ENCODE results near the gene DNAH2. TPM values are rescaled to one million over a fixed set of nuclear protein-coding genes. Genes with fewer than 3 reads are reported as not detected.

The DNAH2 gene
- total RNA-seq, 1 donor from 2014 or later: 0.05 TPM

DNA sequence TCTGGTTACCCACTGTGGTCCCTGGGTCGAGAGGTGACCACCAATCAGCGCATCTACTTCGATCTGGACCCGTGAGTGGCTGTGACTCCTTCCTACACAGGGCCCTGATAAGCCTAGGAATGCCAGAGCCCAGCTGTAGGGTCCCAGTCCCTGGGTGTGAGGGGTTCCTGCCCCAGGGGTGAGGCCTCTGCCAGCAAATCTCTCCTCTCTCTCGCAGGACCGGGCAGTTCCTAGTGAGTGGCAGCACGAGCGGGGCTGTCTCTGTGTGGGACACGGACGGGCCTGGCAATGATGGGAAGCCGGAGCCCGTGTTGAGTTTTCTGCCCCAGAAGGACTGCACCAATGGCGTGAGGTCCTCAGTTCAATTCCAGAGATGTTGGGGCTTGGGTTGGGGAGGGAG, 14.8 kb upstream of the DNAH2 start:
- intact Hi-C loops (cut with micrococcal nuclease): no loop called here
- ATAC-seq (no peak), DNase-seq (no peak)

DNA sequence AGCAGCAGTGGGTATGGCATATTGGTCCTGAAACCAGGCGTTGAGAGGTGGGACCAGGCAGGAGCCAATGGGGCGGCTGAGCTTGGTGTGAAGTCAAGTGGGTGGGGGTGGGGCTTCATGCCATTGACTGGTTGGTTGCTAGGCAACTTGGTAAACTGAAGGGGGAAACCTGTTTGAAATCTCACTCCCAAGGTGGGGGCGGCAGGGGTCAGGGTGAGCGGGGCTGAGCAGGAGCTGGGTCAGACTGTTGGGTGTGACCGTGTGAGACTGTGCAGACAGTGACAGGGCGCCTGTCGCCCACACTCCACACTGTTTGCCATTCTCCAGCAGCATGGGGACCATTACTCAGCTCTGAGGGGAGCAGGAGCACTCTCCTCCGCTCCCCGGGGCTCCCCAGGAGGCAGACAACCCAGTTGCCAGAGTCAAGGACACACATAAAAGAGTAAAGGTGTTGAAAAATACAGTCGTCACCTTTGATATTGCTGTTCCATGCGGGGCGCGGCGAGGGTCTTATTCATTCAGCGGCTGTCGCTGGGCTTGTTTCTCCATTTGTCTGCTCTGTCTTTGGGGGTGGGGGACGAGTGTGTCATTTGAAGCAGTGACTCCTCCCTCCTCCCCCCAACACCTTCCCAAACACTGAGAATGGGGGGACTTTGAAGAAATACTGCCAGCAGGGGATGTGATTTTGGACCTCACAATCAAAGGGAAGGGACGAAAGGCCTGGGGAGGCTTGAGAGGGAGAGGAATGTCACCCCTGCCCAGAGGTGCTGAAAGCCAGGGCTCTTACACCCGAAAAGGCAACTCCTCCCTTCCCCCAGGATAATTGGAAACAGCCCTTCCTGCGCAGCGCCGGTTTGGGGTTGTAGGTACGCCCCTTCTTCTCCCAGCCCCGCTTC, 13.7 kb upstream of the DNAH2 start:
- DNase-seq (no peak), ATAC-seq (peak; percentile 70)
- intact Hi-C loops (cut with micrococcal nuclease): no loop called here

DNA sequence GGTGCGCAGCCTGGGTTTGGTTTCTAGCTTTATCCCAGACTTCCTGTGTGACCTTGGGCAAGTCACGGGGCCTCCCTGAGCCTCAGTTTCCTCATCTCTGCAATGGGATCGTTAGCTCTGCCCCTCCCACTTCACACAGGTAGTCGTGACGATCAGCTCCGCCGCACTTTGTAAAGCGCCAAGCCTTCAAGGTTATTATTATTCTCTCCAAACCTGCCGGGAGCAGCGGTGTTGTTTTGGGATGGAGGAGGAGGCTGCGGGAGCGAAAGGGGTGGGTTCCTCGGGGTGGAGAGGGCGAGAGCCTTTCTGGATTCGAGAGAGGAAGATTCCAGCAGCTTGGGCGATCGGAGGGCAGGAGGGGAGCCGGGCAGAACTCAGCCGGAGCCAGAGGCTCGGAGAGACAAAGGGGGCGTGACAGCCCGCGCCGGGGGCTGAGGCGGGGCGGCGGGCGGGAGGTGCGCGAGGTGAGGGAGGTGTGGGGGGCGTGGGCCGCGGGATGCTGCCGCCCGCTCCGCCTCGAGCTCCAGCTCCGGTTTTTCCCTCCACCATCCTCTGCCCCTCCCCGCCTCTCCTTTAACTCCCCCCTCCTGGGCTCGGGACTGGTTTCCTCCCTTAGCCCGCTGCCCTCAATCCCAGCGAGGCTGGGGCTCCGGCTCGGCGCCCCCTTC, 12.8 kb upstream of the DNAH2 start, which contains the start of gene EFNB3:
Gene EFNB3, plus strand, starts transcription at position 602 of the 668 bp plus-strand sequence. CDS start 397 bp downstream, outside the sequence.
- ATAC-seq: peak; percentile 18
- intact Hi-C loops (cut with micrococcal nuclease): no loop called here

DNA sequence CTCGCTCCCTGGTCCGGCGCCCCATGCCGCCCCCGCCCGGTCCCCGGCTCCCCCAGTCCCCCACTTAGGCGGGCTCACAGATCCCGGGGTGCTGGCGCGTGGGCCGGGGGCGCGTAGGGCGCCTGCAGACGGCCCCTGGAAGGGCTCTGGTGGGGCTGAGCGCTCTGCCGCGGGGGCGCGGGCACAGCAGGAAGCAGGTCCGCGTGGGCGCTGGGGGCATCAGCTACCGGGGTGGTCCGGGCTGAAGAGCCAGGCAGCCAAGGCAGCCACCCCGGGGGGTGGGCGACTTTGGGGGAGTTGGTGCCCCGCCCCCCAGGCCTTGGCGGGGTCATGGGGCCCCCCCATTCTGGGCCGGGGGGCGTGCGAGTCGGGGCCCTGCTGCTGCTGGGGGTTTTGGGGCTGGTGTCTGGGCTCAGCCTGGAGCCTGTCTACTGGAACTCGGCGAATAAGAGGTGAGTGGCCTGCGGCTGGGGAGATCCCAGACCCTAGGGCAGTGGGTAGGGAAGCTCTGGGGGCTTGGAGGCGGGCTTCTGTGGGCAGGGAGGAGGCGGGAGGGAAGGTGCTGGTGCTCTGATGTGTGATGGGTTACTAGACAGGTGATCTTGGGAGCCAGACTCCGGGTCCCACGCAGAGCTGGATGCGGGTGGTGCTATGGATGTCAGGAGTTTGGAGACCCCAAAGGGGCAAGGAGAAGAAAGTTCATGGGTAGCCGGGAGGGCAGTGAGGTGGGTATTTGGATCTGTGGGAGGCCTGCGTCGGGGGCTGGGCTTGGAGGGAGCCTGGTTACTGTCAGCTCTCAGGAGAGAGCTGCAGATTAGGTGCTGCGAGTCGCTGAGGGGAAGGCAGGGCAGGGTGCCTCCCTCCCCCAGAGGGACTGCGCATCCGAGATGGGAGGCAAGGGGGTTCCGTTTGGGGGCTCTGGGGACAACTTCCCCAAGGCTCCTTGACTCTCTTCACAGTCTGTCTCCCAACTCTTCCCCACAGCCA, 12.0 kb upstream of the DNAH2 start:
- ATAC-seq (no peak), DNase-seq (no peak)
- intact Hi-C loops (cut with micrococcal nuclease): no loop called here

More for the DNA sequence above, 12.8 kb upstream of the DNAH2 start, which contains the start of gene EFNB3:
- DNase-seq: no peak

DNA sequence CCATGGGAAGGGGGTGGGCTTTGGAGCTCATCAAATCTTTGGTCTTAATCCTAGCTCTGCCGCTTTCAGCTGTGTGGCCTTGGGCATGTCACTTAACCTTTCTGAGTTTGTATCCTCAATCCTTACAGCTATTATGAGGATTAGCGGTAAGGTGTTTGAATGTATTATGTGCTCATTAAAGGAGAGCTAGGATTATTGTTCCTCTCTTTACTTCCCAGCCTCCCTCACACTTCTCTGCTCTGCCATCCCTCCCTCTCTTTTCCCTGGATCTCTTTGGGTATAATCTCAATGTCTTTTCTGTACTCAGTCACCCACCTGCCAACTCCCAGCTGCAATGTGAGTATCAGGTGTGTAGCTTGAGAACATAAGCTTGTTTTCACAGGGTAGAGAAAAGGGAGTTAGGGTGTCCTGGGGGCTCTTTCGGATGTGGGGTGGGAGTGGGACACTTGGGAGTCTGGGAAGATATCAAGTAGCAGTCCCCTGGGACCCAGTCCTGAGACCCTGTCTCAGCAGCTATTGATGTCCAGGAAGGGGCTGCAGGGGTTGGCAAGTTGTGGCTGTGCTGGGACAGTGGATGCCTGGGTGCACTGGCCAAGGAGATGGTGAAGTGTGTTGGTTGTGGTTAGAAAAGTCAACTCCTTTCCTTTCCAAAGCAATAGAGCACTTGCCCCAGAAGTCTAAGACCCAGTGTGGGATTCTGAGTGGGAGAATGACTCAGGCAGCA, 10.8 kb upstream of the DNAH2 start:
- intact Hi-C loops (cut with micrococcal nuclease): no loop called here
- DNase-seq (no peak), ATAC-seq (no peak)

DNA sequence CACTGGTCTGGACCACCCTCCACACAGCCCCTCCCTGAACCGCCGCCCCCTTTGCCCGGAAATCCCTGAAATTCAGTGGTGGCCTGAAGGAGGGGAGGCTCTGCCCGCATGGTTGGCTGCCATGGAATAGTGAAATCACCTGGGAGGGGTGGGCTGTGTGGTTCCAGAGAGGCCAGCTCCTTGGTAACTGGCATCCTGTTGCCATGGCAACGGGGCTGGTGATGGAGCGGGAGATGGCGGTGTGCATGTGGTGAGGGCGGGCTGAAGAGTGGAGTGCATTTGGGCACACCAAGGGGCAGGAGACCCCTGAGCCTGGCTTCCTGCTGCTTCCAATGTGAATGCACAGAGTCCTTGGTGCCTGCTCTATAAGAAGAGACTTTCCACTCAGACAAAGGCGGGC, 10.1 kb upstream of the DNAH2 start:
- intact Hi-C loops (cut with micrococcal nuclease): no loop called here
- DNase-seq: no peak
- no peak for ATAC-seq

DNA sequence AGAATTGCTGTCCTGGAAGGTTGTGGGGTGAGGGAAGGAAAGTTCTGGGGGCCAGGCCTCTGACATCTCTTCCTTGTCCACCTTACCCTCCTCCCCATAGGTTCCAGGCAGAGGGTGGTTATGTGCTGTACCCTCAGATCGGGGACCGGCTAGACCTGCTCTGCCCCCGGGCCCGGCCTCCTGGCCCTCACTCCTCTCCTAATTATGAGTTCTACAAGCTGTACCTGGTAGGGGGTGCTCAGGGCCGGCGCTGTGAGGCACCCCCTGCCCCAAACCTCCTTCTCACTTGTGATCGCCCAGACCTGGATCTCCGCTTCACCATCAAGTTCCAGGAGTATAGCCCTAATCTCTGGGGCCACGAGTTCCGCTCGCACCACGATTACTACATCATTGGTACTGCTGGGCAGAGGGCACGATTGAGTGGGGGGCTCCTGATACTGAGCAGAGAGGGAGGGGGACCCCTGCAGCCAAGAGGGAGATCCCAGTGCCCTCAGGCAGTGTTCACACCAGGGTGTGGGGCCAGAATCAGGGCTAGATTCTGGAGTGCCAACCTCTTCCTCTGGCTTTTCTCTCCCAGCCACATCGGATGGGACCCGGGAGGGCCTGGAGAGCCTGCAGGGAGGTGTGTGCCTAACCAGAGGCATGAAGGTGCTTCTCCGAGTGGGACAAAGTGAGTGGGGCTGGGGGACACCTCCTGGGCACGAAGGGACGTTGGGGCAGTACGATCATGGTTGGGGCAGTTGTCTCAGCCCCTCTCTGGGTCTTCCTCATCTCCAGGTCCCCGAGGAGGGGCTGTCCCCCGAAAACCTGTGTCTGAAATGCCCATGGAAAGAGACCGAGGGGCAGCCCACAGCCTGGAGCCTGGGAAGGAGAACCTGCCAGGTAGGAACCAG, 9.4 kb upstream of the DNAH2 start:
- ATAC-seq: no peak
- no peak for DNase-seq
- intact Hi-C loops (cut with micrococcal nuclease): no loop called here

DNA sequence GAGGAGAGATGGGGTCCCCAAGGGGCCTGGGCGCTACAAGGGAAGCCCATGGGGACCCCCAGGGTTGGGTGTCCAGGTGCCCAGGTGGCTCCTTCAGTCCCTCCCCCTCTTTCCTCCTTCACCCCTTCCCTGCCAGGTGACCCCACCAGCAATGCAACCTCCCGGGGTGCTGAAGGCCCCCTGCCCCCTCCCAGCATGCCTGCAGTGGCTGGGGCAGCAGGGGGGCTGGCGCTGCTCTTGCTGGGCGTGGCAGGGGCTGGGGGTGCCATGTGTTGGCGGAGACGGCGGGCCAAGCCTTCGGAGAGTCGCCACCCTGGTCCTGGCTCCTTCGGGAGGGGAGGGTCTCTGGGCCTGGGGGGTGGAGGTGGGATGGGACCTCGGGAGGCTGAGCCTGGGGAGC, 8.5 kb upstream of the DNAH2 start:
- no peak for ATAC-seq
- intact Hi-C loops (cut with micrococcal nuclease): no loop called here
- DNase-seq: no peak

DNA sequence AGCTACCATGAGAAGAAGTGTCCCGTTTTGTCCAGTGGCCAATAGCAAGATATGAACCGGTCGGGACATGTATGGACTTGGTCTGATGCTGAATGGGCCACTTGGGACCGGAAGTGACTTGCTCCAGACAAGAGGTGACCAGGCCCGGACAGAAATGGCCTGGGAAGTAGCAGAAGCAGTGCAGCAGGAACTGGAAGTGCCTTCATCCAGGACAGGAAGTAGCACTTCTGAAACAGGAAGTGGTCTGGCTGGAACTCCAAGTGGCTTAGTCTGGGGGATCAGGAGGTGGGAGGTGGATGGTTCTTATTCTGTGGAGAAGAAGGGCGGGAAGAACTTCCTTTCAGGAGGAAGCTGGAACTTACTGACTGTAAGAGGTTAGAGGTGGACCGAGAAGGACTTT, 7.2 kb upstream of the DNAH2 start:
- ATAC-seq (no peak), DNase-seq (no peak)
- intact Hi-C loops (cut with micrococcal nuclease): no loop called here

DNA sequence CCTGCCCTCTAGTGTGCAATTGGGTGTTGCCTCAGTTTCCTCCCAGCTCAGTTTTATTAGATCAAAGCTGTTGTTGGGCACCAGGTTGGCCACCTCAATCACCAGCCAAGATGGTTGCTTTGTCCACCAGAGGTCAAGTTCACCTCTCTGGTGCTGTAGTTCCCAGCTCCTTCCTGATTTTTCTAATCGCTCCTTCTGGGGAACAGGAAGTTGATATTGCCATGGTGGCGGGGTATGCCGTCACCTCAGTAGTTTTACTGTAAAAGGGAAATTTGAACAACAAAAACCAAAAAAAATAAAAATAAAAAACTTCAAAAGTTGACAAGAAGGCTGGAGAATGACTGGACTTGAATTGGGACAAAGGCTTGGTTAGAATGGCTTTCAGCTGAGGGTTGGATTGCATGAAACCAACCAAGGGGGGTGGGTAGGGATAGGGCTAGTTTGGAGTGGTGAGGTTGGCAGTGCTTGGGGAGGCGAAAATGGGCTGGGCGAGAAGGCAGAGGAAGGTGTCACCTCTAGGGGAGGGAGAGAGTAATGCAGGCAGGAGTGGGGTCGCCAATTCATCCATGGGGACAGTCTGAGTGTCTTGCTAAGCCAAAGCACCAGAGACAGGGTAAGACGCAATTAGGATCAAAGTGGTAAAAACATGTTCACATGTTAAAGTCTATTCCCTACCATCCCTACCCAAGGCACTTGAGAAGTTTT, 6.3 kb upstream of the DNAH2 start:
- ATAC-seq (no peak), DNase-seq (no peak)
- intact Hi-C loops (cut with micrococcal nuclease): no loop called here

DNA sequence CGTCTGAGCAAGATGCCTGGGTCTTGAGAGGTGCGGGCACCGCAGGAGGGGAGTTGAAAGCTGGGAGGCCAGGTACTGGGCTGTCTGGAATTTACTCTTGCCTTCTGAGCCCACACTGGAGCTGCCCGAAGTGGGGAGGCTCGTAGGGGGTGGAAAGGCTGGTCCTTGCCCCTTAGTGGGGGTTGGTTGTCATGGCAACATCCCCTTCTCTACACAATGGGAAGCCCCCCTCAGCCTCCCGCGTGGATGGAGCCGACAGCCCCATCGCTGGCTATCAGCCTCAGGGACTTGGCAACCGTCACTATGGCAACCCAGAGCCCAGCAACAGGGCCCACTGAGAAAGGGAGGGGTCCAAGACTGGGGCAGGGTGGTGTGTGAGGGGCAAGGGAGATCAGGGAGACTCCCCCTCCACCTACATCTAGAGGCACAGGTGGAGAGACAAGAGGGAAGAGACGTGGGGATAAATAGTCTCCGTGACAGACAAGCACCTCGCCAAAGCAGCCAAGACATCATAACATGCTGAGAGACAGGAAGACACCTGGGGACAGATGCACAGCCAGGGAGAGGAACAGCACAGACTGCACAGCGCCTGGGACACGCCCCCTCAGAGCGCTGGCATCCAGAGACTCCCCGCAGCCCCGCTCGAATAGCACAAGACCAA, 5.3 kb upstream of the DNAH2 start:
- intact Hi-C loops (cut with micrococcal nuclease): no loop called here
- no peak for ATAC-seq
- DNase-seq: no peak

DNA sequence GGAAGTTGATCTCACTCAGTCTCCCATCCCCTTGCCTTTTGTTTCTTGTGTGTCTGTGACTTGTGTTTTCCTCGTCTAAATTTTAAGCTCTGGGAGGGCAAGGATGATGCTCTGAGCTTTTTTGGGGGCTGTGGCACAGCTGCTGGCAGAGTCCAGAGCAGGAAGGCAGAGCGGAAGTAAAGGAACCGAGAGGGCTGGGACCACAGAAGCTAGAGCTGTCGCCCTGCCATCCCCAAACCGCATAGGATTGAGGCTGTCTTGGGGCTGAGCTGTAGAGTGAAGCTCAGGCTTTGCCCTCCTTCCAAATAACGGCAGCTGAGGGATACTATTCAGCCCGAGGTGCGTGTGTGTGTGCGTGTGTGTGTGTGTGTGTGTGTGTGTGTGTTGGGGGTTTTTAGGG, 3.8 kb upstream of the DNAH2 start:
- intact Hi-C loops (cut with micrococcal nuclease): no loop called here
- DNase-seq: no peak
- ATAC-seq: no peak

DNA sequence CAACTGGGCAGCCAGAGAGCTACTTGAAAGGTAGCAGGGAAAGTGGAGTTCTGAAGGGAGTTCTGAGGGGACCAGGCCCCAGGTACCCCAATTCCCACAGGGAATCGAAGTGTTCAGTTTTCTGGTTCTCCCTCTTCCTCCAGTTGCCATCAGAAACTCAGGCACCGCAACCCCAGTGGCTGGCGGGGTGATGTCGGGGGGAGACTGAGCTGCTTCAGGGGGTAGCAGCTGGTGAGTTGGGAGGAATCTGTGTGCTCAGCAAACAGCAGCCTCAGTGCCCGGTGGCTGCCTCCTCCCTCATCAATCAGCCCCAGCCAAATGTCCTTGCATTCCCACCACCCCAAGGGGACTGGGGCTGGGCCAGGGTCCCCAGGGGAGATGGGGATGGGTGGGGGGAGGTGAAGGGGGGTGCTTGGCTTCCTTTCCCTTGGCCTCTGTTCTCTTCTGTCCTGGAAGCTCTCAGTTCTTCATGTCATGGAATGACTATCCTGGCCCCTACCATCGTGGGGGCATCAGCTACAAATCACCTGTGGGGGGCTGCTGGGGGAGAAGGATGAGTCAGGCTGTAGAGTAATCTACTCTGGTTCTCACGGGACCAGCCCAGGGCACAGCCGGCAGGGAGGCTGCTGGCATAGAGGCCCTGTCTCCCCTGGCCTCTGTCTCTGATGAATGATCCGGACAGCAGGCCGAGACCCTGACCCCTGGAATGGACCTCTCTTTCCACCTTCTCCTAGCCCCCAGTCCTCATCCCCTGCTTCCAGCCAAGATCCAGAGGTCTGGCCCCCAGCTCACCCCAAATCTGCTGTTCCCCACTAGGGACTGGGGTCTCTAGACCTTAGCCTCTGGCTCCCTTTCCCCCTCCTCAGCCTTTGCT, 2.6 kb upstream of the DNAH2 start:
- no peak for ATAC-seq

DNA sequence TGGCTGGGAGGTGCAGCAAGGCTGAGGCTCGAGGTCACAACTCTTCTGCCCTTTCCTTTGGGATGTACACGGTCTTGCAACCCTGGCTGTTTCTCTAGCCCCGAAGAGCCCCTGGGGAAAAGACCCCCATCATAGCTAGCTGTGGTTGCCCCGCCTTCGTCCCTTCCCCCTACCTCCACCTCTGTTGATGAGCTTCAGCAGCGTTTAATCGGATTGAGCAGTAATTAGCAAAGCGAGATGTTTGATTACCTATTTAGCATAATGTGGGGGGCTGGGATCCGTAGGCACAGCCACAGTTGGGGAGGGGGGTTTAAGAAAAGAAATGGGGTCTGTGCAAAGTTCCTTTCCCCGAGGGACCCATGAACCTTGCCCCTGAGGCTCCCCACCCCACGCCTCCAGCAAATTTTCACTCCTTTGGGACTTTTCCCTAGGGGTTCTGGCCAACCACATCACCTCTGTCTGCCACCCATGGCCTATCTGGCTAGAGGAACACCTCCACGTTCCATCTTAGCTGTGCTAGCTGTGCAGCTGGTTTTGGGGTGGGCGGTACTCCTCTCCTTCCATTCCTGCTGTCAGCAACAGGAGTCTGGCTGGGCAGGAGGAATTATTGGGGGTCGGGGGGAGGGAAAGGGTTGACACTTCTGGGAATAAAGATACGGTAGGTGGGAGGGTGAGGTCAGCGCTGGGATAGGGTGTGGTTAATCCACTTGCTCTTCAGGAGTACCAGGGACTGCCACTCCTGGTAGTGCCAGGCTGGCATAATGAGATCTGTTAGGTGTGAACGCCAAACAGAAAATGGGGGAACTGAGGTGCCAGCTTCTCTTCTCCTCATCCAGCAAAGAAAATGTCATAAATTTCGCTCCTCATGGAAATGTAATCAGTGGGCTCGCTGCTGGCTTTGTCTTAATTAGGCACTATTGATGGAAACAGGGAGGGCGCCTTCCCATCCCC, 1.3 kb upstream of the DNAH2 start:
- ATAC-seq (no peak), DNase-seq (no peak)
- intact Hi-C loops (cut with micrococcal nuclease): no loop called here

More for the DNA sequence above, 2.6 kb upstream of the DNAH2 start:
- DNase-seq: no peak
- intact Hi-C loops (cut with micrococcal nuclease): no loop called here

Data from left ventricle myocardium superior (tissue), 1 donor.